GM21367 (cell line): ENCODE results near the gene PIMREG.
"Not testable (repeated sequence)": the region's sequence is repeated elsewhere in the genome, so short reads cannot be mapped to it uniquely, and the experiment has no call there.

Experiments
- ATAC-seq: cut with Tn5 transposase; IDR thresholded peaks from one replicate; pipeline ENCODE4 v1.9.1; 2021; ENCODE audit not compliant: unreplicated experiment

Gene PIMREG

DNA sequence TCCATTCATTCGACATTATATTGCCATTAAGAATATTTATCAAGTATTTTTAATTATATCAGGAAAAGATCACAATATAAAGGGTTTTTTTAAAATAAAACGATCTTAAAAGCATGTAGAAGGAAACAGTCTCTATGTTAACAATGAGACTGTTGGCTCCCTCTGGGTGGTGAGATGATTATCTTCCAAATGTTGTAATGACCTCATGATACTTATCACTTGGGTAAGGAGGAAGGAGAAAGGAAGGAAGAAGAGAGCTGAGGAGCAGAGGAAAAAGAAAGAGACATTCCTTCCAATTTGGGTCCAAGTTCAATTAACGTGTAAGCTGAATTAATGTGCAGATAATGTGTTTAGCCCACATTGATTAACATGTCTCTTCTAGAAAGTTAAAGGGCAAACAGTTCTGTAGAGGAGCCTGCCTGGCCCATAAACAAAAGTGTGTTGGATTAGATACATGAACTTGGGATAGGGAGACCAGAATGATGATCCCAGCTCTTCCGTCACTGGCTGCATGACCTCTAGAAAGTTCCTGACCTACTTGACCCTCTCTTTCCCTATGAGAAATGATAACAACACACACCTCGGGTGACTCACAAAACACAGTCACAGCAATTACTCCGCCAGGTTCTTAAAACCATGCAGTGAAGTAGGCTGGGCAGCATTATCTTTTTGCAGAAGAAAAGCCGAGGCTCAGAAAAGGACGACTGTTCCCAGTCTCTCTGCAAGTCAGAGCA is 32.0 kb downstream of the PIMREG start:
- no peak for ATAC-seq

GRCh38 chr17:6476810-6477179 is 32.5 kb downstream of the PIMREG start:
- ATAC-seq, result no peak

GRCh38 chr17:6477831-6478383 is 33.7 kb downstream of the PIMREG start:
- ATAC-seq, result no peak

DNA sequence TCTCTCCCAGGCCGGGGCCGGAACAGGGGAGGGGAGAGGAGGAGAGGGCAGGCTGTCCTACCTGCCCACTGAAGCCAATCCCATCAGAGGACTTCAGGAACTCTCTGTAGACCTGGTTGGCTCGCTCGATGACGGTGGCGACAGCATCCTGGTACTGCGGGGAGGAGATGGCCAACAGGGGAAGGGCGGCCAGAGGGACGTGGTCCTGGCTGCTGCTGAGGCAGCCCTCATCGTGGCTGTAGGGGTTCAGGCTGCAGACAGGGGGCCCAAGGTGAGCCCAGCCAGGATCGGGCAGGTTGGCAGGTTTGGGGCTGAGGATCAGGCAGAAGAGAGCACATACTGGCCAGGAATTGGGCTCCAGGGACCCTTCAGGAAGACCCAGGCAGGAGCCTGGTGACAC is 34.2 kb downstream of the PIMREG start:
- no peak for ATAC-seq

- no peak for ATAC-seq
These were observed 35.5 kb downstream of the PIMREG start for GRCh38 chr17:6479622-6480302.

DNA sequence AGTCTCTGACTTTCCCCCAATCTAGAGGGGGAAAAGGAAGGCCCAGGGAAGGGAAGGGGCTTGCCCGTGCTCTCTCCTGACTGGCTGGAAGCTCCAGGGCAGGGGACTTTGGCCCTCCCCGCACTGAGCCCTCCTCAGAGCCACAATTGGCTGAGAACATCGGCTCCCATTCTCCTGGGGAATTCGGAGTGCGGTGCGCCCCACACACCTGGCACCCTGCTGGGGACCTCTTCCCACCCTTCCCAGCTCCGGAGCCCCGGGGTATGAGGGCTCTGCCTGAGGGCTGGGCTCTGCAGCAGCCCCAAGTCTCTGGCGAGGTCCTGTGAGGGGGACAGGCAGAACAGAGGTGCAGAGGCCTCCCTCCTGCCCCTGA is 36.0 kb downstream of the PIMREG start:
- ATAC-seq, result no peak

DNA sequence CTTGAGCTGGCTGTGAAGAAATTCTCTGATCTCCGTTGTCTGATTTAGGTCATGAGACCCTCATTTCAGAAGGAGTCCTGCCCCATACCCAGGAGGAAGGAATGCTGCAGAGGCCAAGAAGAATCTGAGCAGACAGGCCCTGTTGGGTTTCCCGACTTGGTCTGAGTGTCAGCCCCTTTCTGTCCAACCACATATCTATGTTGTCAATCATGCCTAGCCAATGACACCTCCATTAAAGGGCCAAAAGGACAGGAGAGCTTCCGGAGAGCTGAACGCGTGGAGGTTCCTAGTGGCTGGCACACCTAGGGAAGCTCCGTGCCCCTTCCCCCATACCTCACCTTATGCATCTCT is 37.8 kb downstream of the PIMREG start:
- ATAC-seq, result no peak

DNA sequence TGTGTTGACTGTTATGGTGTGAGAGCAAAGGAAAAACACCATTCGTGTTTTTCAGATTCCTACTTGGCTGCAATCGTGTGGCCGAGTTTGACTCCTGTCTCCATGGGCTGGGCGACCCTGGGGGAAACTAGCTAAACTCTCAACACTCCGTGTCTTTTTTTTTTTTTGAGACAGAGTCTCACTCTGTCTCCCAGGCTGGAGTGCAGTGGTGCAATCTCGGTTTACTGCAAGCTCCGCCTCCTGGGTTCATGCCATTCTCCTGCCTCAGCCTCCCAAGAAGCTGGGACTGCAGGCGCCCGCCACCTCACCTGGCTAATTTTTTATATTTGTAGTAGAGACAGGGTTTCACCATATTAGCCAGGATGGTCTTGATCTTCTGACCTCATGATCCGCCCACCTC is 38.5 kb downstream of the PIMREG start:
- ATAC-seq, result not testable (repeated sequence)

DNA sequence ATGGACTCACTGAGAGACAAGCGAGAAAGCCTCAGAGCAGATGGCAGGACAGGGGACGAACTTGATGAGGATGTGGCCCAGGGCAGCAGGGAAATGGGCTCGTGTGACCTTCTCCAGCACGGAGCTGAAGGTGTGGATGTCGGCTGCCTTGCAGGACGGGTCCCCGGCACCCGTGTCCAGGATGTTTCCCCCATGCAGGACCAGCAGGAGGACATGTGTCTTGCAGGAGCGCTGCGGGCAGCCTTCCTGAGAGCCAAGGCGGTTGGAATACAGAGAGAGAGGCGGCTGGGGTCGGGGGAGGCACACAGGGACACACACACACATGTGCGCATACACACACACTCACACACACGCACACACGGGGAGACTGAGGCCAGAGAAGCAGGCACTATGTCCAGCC is 39.3 kb downstream of the PIMREG start:
- no peak for ATAC-seq

DNA sequence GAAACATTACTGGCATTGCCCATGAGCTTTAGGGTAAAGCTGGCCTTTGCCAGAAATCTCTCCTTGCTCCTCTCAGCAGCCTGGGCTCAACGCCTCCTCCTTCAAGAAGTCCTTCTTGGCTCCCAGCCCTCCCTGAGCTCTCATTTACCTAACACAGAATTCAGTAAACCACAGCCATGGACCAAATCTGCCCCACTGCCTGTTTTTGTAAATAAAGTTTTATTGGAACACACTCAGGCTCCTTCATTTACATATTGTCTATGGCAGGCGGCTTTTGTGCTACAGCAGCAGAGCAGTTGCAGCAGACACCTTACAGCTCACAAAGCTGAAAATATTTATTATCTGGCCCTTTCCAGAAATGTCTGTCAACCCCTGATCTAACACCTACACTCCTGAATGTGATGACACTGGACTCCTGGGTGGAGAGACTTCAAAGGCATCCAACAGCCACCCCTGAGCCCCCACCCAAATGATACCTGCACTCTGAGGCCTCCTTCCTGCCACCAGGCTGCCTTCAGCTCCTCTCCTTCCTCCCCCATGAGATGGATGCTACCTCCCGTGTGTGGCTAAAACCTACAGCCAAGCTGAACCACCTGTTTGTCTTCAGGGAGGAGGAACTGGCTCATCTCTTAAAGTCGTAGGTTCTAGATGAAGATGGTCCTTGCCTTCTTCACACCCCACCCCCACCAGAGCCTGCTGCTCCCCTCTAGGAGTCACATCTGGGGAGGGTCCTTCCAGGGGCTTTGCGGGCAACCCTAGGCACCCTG is 41.6 kb downstream of the PIMREG start:
- ATAC-seq, result no peak

- ATAC-seq, result no peak
These were observed 43.2 kb downstream of the PIMREG start for GRCh38 chr17:6487251-6488007.

DNA sequence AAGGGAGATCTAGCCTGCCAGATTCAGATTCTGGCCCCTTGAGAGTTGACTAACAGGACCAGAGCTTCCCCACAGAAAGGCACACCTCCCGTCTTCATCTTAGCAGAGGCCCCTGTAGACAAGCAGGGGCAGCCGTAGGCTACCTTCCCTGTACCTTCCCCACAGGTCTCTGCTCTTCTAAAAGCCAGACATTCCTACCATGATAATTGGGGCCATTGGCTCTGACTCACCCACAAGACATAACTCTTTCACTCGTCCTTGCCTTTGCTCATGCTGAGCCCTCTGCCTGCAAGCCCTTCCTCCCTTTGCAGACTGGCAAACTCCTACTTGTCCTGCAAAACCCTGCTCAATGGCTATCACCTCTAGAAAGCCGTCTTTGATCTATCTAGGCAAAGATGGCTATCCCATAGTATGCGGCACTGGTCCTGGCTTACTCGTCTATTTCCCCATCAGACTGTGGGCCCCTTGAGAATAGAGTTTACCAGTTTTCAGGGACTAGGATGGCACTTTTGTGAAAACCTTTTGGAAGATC is 43.8 kb downstream of the PIMREG start:
- ATAC-seq, result no peak

DNA sequence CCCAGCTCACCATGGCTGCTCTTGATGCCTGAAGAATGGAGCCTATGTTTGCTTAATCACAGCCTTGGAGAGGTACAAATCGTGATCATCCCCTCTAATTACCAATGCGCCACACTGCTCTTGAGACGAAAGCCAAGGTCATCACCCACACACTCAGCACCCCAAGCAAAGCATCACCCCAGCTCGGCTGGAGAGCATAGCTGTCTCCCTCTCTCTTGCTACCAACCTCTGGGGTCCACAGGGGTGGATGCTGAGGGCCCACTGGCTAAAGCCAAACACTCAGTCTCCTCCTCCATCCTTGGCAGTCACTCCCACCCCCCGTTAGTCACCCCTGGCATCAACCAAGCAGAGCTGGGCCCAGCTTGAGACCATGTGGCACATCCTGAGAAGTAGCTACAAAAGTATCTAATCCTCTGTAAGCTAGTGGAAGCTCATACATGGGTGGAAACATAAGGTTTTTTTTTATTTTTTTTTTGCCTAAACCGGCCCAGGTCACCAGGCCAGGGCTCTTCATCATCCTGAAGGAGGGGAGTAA is 44.8 kb downstream of the PIMREG start:
- no peak for ATAC-seq

DNA sequence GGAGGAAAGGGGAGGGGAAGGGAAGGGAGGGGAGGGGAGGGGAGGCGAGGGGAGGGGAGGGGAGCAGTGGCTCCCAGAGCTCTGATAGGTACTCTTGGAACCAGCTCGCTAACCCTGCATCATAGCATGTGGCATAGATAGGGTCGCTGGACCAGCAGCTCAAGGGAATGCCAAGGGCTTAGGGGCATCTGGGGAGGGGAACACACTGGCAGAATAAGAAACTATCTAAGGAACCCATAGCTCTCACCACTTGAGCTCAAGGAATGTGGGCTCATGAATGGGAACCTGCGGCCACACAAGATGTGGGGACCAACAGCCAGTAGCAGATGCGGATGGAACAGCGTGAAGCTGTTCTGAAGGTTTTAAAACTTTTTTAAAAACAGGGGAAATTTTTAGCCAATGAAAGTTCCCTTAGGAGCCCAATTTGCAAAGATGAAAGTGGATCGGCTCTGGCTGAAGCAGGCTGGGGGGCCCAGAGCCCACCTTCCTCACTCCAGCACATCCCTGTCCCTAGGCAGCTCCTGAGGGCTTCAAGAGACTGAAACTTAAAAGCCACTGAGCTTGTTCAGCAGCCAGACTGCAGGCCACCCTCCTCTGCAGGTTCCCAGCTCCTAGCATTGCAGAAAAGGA is 46.9 kb downstream of the PIMREG start:
- ATAC-seq, result no peak

DNA sequence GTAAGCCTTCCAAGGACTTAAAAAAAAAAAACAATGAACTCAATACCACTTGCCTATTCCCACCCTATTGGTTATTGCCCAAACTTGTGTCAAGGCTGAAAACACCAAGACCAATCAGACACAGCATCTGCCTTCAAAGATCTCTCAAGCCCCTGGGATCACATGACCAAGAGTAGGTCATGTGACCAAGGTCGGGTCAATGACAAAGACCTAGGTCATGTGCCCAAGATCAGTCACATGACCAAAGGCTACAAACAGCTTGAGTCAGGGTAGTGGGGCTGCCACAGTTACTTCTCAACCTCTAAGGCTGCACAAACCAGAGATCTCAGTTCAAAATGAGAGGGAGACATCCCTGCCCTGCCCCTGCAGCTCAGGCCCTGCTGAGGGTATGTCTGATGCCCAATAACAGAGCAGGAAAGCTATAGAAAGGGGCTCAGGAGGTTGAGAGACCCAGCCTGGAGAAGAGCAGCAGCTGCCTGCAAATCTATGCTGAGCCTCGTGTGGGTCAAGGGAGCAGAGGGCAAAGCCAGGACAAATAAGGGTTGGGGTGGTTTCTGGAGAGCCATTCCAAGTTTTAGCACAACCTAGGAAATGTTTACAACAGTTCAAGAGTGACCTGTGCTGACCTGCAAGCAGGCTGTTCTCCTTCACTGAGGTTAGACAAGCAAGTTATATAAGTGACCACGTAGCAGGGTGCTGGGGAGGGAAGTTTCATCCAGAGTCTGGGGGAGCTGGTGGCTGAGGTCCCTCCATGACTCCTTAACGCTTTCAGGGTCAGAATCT is 48.8 kb downstream of the PIMREG start:
- ATAC-seq, result no peak

- ATAC-seq, result no peak
These were observed 50.1 kb downstream of the PIMREG start for GRCh38 chr17:6494239-6494941.

DNA sequence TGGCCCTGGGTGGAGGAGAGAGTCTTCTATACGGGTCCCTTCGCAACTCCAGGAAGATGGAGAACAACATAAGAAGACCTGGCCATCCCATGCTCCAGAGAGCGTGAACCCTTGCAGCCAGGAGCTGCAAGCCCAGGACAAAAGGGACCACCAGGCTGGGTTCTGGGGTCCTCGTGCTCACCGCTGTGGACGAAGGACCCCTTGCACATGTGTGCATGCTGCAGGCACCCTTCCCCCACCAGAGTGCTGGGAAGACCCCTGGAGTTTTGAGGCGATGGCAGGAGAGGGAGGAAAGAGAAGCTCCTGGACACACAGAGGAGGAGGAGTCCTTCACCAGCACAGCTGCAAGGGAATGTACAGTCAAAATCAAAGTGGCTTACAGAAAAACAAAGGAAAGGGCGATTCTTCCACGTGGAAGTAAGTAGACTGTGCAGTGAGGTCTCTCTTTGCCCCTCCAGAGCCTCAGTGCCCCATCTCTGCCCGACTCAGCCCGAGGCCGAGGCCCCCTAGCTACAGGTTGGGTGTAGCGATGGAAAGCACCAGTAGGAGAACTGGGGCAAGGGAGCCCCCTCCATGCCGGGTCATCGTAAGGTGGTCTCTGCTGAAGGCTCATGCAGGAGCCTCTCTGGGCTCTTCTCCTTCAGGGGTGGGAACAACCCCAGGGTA is 51.3 kb downstream of the PIMREG start:
- ATAC-seq, result no peak

- ATAC-seq, result no peak
These were observed 51.8 kb downstream of the PIMREG start for GRCh38 chr17:6496116-6496481.
